AG09319 (cell line): ENCODE measurements around the gene NCKAP1.
"Not testable (repeated sequence)": the region's sequence is repeated elsewhere in the genome, so short reads cannot be mapped to it uniquely, and the experiment has no call there.

ENCODE experiments used
- DNase-seq: peaks from one replicate; pipeline ENCODE4 v3.0.0-alpha.2; 2010; ENCODE audit warnings: low read depth; ENCODE audit errors: extremely low read depth
- TF ChIP-seq, protein P1 (sequence below): IDR thresholded peaks from 2 replicates; pipeline ENCODE4 v1.5.1; 2011; ENCODE audit warnings: low read depth, mild to moderate bottlenecking, inconsistent platforms, low read length, moderate library complexity

The NCKAP1 gene

DNA sequence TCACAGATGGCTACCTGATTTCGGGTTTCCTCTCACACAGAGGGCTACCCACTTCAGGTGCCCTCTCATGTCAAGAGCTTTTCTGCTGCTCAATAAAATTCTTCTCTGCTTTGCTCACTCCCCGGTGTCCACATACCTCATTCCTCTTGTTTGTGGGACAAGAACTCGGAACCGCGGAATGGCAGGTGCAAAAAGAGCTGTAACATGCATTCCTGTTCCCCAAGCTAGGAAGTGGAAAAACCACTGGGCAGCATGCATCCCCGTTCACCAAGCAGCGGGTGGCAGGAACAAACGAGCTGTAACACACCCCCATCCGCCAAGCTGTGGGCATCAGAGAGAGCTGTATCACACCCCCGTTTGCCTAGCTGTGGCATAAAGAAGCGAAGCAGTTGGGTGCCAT, 144.6 kb downstream of the NCKAP1 start:
- TF ChIP-seq, protein P1, sequence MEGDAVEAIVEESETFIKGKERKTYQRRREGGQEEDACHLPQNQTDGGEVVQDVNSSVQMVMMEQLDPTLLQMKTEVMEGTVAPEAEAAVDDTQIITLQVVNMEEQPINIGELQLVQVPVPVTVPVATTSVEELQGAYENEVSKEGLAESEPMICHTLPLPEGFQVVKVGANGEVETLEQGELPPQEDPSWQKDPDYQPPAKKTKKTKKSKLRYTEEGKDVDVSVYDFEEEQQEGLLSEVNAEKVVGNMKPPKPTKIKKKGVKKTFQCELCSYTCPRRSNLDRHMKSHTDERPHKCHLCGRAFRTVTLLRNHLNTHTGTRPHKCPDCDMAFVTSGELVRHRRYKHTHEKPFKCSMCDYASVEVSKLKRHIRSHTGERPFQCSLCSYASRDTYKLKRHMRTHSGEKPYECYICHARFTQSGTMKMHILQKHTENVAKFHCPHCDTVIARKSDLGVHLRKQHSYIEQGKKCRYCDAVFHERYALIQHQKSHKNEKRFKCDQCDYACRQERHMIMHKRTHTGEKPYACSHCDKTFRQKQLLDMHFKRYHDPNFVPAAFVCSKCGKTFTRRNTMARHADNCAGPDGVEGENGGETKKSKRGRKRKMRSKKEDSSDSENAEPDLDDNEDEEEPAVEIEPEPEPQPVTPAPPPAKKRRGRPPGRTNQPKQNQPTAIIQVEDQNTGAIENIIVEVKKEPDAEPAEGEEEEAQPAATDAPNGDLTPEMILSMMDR = no peak
- no peak for DNase-seq

DNA sequence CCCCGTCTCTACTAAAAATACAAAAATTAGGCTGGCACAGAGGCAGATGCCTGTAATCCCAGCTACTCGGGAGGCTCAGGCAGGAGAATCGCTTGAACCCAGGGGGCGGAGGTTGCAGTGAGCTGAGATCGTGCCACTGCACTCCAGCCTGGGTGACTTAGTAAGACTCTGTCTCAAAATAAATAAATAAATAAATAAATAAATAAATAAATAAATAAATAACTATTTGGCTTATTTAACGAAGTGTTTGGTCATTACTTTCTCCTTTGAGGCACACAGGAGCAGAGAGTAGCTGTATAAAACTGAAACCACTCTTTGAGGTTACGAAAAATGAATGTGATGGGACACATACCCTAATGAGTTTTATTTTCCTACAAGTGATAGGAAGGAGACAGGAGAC, 145.2 kb downstream of the NCKAP1 start:
- not testable (repeated sequence) for DNase-seq

DNA sequence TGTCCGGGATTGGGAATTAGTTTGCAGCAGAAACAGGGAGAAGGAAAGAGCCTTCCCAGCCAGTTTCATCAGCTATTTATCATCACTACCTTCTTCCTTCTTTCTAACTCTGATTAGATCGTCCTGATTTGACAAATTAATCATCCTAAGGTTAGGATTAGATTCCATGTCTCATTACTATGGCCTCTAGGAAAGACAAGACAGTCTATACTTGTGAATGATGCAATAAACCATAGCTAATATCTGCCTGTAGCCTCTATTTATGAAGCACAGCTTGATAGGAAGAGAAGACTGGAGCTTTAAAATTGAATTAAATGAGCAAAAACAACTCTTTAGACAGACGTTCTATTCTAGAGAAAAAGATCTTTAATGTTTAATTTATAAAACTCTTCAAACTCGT, 146.6 kb downstream of the NCKAP1 start:
- TF ChIP-seq, protein P1 = no peak
- DNase-seq = no peak

DNA sequence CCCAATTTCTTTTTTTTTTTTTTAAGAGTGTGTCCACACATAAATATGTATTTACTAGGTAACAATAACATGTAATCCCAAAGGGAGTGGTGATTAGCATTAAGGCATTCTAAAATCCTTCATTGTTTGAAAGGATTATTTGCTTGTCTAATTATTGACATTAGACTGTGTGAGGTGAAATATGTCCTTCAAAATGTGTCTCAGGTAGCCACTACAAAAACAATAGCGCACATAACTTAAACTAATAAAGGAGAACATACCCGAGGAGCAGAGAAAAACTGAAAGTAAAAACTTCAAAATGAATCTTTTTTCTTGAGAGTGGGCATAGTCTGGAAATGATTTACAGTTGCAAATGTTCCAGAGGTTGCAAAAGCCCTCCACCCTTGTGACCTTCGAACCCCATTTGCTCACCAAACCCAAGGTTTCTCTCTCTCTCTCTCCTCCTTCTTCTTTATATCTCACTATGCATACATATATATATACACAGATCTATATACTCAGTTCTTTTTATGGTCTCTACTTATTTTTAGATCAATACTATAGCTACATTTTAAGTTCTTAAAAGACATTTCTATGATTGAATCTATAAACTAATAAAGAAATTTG, 147.4 kb downstream of the NCKAP1 start:
- TF ChIP-seq, protein P1 = no peak
- DNase-seq = no peak

DNA sequence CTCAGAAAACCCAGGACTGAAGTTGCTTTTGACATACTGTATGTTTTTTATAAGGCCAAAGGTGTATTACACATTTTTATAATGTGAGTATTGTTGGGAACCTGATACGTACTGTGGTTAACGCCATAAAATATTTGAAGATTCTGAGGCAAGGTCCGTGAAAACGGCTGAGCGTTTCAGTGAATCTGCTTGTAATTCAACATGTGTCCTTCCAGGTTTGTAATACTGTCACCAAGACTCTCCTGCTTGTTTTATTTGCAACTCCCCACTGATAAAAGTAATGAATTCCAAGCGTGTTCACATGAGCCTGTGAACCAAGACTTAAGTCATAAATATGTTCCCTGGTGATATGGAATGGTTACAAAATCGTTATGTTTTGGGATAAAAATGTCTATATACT, 148.0 kb downstream of the NCKAP1 start:
- TF ChIP-seq, protein P1 = no peak

DNA sequence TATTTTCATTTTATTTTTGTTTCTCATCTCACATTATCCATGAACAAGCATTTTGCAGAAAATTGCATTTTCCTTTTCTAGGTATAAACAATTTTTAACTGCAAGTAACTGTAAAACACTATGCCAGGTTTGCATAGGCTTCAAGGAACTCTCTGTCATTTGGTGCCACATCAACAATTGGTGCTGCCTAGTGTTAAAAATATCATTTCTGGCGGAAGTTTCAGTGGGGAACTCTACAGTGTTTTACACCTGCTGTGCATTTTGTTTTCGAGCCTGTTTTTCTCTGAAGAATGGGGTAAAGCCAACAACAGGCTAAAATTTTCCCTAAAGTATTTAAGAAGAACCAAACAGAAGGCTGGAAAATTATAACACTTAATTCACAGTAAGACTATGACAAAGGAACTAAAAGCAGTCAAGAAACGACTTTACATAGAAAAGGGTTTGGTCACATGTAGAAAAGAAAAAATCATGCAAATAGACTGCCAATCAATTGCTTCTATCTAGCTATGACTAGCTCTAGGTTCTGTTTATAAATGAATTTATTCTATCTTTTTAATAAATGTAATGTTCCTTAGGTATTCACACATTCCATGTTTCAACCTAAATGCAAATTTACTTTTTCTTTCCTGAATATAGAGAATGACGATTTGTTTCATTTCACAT, 150.4 kb downstream of the NCKAP1 start:
- TF ChIP-seq, protein P1 = no peak
- DNase-seq = no peak

More for the DNA sequence above, 148.0 kb downstream of the NCKAP1 start:
- DNase-seq = no peak

DNA sequence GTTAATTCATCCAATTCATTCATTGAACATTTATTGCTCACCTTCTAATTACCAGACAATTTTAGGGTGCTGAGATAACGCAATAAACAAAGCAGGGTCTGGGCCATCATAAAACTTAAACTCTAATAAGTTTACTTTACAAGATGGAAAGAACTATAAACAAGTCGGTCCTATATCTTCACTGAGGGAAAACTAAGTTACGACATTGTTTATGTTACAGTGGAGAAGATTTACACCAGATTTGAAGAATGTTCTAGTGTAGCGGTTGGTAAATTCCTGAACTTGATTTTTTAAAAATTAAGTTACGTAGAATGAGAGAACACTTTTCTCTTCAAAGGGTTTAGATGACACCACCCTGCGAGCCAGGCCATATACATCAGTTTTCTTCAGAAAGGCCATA, 151.2 kb downstream of the NCKAP1 start:
- TF ChIP-seq, protein P1 = no peak
- no peak for DNase-seq

DNA sequence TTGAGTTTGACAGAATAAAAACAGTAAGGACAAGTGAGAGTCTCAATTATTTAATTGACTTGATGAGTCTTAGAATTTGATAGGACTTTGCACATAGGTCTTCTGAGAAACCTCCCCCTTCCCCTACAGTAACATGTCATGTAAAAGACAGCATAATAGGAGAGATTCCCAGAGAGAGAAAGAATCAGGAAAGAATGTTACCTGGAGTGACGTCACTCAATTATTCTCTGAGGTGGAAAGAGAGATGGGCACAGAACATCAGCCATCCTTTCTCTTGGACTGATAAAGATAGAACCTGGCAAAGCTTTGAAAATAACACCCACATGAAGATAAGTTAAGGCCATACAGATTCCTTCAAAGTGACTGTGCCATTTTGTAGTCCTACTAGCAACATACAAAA, 152.5 kb downstream of the NCKAP1 start:
- TF ChIP-seq, protein P1 = no peak

More for the DNA sequence above, 152.5 kb downstream of the NCKAP1 start:
- DNase-seq = no peak
